Measurements from ENCODE around the gene ANTXR1.

The ANTXR1 gene

DNA sequence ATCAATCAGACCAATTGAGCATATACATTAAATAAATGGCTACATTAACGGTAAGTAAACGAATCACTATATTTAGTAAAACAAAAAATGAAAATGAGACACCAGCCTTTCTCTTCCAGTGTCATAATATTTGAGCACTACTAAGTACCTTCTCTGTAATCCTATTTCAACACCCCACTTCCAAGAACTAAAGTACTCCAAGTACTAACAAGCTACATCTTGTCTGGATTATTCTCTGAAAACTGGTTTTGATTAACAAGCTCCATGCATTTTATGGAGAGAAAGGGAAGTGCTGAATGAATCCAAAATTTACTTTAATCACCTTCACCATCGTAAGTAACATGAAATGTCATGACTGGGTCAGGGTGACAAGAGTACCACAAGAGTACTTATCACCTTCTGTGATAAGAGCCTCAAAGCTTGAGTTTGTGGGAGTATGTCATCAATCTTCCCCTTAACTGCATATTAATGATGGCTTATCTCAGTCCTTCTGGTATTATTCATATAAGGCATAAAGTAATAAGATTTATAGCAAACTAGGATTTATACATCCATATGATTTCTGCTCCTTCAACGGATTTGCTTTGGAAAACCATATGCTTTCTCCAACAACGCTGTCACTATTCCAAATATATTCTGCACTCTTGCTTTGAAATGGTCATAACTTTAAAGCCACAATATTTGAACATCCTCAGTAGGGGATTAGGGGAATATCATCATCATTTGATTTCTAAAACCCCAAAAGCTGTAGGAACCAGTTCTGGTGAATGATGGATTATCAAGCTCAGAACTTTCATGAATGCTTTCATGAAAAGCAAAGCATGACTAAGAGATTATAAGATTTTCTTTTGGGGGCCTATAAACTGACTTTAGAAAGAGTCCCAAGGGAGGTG lies 127.0 kb downstream of the ANTXR1 start:
- Histone ChIP-seq H3K36me3 (ENCODE audit: control insufficient read depth in 4 of 4, insufficient read depth in 4 of 4, low read length in 3 of 4) (no peaks in the 10 kb centered on the region), H3K9me3 (ENCODE audit: control extremely low read depth in 1 of 5, control insufficient read depth in 4 of 5, insufficient read depth in 2 of 5, low read depth in 1 of 5, low read length in 4 of 5) (no peaks in the 10 kb centered on the region), H3K27me3 (replicated peaks in 2 of 5; ENCODE audit: control insufficient read depth in 4 of 5, insufficient read depth in 5 of 5, low read length in 4 of 5) (no peaks in the 10 kb centered on the region), H3K4me1 (ENCODE audit: control extremely low read depth in 1 of 4, control insufficient read depth in 4 of 4, insufficient read depth in 4 of 4, low read length in 3 of 4) (no peaks in the 10 kb centered on the region), H3K27ac (ENCODE audit: insufficient read depth in 1 of 2, low read depth in 1 of 2, low read length in 2 of 2, poor library complexity in 1 of 2, severe bottlenecking in 2 of 2) (no peak overlapping the region), H3K4me3 (ENCODE audit: control insufficient read depth in 1 of 7, extremely low read depth in 1 of 7, insufficient read depth in 4 of 7, low read depth in 2 of 7, low read length in 6 of 7) (no peak overlapping the region)
- POLR2A ChIA-PET = no interaction called here
- CTCF ChIA-PET = no interaction called here
- WGBS (ENCODE audit: insufficient coverage) = 96% methylated on average over 4 of the region's 5 CpGs
- no peak for DNase-seq

DNA sequence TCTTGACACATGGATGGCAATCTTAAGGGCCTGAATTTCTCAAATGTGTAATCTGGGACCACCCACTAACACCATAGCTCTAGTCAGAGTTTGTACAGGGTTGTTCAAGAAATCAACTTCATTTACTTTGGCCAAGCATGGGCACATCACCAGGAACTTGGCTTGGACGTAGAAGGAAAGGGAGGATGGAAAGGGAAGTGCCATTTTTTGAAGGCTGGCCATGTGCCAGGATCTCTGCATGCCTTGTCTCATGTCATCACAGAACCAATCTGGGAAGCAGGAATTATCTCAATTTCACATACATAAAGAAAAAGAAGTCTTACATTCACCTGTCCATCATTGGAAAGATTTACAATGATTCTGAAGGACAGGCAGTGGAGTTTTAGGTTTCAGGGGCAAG lies 128.1 kb downstream of the ANTXR1 start:
- H3K36me3 ChIP-seq (ENCODE audit: control insufficient read depth in 4 of 4, insufficient read depth in 4 of 4, low read length in 3 of 4) = no peaks in the 10 kb centered on the region
- no peaks in the 10 kb centered on the region for H3K4me1 ChIP-seq (ENCODE audit: control extremely low read depth in 1 of 4, control insufficient read depth in 4 of 4, insufficient read depth in 4 of 4, low read length in 3 of 4)
- ChIA-PET CTCF (no interaction called here), POLR2A (no interaction called here)
- H3K9me3 ChIP-seq (ENCODE audit: control extremely low read depth in 1 of 5, control insufficient read depth in 4 of 5, insufficient read depth in 2 of 5, low read depth in 1 of 5, low read length in 4 of 5) = no peaks in the 10 kb centered on the region
- no peak overlapping the region for H3K27ac ChIP-seq (ENCODE audit: insufficient read depth in 1 of 2, low read depth in 1 of 2, low read length in 2 of 2, poor library complexity in 1 of 2, severe bottlenecking in 2 of 2)
- H3K4me3 ChIP-seq (ENCODE audit: control insufficient read depth in 1 of 7, extremely low read depth in 1 of 7, insufficient read depth in 4 of 7, low read depth in 2 of 7, low read length in 6 of 7) = no peak overlapping the region
- H3K27me3 ChIP-seq (replicated peaks in 2 of 5; ENCODE audit: control insufficient read depth in 4 of 5, insufficient read depth in 5 of 5, low read length in 4 of 5) = no peaks in the 10 kb centered on the region
- no peak for DNase-seq
- no CpG with 5 or more reads among the region's 1 CpG for WGBS (ENCODE audit: insufficient coverage)

DNA sequence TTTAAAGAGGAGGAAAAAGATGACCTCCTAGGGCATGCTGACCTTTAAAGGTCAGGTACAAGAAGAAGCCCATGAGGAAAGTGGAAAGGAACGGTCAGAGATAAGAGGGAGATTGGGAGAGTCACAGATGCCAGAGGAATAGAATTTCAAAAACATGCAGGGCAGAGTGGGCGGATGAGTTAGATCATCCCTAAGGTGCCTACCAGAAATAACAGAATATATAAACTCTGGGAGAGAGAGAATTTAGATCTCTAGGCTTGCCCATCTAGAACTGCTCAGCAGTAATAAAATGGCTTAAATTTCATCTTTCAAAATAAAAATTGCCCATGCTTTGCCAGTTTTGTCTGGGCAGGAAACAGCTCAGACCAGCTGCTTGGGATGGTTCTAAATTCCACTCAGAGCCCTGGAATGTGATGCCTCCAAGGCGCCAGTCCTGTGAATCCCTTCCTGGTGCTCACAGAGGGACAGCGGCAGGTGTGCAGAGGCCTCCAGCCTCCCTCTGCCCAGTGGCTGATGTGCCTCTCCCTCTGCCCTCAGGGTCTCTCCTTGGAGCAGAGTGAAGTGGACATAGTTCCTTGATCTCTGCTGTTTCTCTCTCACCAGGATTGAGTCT lies 130.9 kb downstream of the ANTXR1 start:
- peaks cover 0 to under 1% (median 0%) of the 10 kb centered on the region in 4 experiments for H3K4me1 ChIP-seq (ENCODE audit: control extremely low read depth in 1 of 4, control insufficient read depth in 4 of 4, insufficient read depth in 4 of 4, low read length in 3 of 4)
- no peaks in the 10 kb centered on the region for H3K9me3 ChIP-seq (ENCODE audit: control extremely low read depth in 1 of 5, control insufficient read depth in 4 of 5, insufficient read depth in 2 of 5, low read depth in 1 of 5, low read length in 4 of 5)
- no peaks in the 10 kb centered on the region for H3K27me3 ChIP-seq (replicated peaks in 2 of 5; ENCODE audit: control insufficient read depth in 4 of 5, insufficient read depth in 5 of 5, low read length in 4 of 5)
- DNase-seq = no peak
- no peak overlapping the region for H3K4me3 ChIP-seq (ENCODE audit: control insufficient read depth in 1 of 7, extremely low read depth in 1 of 7, insufficient read depth in 4 of 7, low read depth in 2 of 7, low read length in 6 of 7)
- POLR2A ChIA-PET = no interaction called here
- 100% methylated on average over 3 of the region's 4 CpGs for WGBS (ENCODE audit: insufficient coverage)
- H3K27ac ChIP-seq (ENCODE audit: insufficient read depth in 1 of 2, low read depth in 1 of 2, low read length in 2 of 2, poor library complexity in 1 of 2, severe bottlenecking in 2 of 2) = no peak overlapping the region
- CTCF ChIA-PET = no interaction called here
- H3K36me3 ChIP-seq (ENCODE audit: control insufficient read depth in 4 of 4, insufficient read depth in 4 of 4, low read length in 3 of 4) = no peaks in the 10 kb centered on the region

DNA sequence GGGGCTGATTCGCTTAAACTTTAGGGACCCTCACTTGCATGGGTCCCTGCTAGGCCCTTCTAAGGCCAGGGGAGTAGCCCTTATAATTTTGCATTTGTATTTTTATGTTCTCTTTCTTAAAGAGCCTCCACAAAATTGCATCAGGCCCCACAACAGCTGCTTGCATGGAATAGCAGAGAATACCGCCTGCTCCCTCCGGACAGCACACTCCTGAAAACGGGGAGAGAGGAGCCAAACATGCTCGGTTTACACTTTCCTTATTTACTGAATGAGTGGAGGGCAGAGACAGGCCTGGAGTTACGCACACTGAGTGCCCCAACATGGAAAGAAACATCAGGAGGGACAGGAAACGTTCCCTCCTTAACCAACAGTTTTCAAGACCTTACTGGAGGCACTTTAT lies 132.2 kb downstream of the ANTXR1 start:
- H3K27ac ChIP-seq (ENCODE audit: insufficient read depth in 1 of 2, low read depth in 1 of 2, low read length in 2 of 2, poor library complexity in 1 of 2, severe bottlenecking in 2 of 2) = no peak overlapping the region
- no peaks in the 10 kb centered on the region for H3K9me3 ChIP-seq (ENCODE audit: control extremely low read depth in 1 of 5, control insufficient read depth in 4 of 5, insufficient read depth in 2 of 5, low read depth in 1 of 5, low read length in 4 of 5)
- H3K4me3 ChIP-seq (ENCODE audit: control insufficient read depth in 1 of 7, extremely low read depth in 1 of 7, insufficient read depth in 4 of 7, low read depth in 2 of 7, low read length in 6 of 7) = no peak overlapping the region
- H3K27me3 ChIP-seq (replicated peaks in 2 of 5; ENCODE audit: control insufficient read depth in 4 of 5, insufficient read depth in 5 of 5, low read length in 4 of 5) = no peaks in the 10 kb centered on the region
- 100% methylated on average over 6 of the region's 7 CpGs for WGBS (ENCODE audit: insufficient coverage)
- DNase-seq = no peak
- ChIA-PET CTCF (no interaction called here), POLR2A (no interaction called here)
- H3K4me1 ChIP-seq (ENCODE audit: control extremely low read depth in 1 of 4, control insufficient read depth in 4 of 4, insufficient read depth in 4 of 4, low read length in 3 of 4) = peaks cover 0 to 4% (median 1%) of the 10 kb centered on the region in 4 experiments
- no peaks in the 10 kb centered on the region for H3K36me3 ChIP-seq (ENCODE audit: control insufficient read depth in 4 of 4, insufficient read depth in 4 of 4, low read length in 3 of 4)

DNA sequence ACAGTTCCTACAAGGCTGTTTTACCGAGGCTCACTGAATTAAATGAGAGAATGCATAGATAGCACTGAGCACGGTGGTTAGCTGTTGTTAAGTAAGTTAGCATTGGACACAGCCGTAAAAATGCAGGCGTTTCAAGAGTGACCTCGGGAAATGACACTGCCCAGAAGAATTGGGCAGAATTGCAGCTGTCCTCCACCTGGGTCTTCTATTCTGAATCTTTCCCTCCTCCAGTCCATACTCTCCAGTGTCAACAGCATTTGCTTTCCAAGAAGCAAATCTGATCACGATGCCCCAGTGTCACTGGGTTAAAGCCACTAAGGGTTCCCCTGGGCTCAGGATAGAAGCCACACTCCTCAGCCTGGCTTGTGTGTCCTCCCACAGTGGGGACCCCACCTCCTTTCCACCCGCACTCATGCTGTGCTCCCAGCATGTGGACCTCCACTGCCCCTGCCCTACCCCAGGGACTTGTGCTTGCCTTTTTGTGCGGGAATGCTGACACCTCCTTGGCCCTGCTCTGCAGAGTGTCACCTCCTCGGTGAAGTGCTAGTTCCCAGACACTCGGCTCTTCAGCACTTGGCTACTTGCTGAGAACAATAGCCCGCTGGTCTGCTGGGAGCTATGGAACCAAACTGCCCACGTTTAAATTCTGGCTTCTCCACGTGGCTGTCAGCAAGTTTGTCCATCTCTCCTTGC lies 135.0 kb downstream of the ANTXR1 start:
- 93% methylated on average over 10 of the region's 13 CpGs for WGBS (ENCODE audit: insufficient coverage)
- H3K27ac ChIP-seq (ENCODE audit: insufficient read depth in 1 of 2, low read depth in 1 of 2, low read length in 2 of 2, poor library complexity in 1 of 2, severe bottlenecking in 2 of 2) = no peak overlapping the region
- no peak overlapping the region for H3K4me3 ChIP-seq (ENCODE audit: control insufficient read depth in 1 of 7, extremely low read depth in 1 of 7, insufficient read depth in 4 of 7, low read depth in 2 of 7, low read length in 6 of 7)
- peaks cover 0 to 2% (median 0%) of the 10 kb centered on the region in 5 experiments for H3K9me3 ChIP-seq (ENCODE audit: control extremely low read depth in 1 of 5, control insufficient read depth in 4 of 5, insufficient read depth in 2 of 5, low read depth in 1 of 5, low read length in 4 of 5)
- DNase-seq = no peak
- peaks cover 0 to 4% (median 1%) of the 10 kb centered on the region in 4 experiments for H3K4me1 ChIP-seq (ENCODE audit: control extremely low read depth in 1 of 4, control insufficient read depth in 4 of 4, insufficient read depth in 4 of 4, low read length in 3 of 4)
- H3K36me3 ChIP-seq (ENCODE audit: control insufficient read depth in 4 of 4, insufficient read depth in 4 of 4, low read length in 3 of 4) = no peaks in the 10 kb centered on the region
- H3K27me3 ChIP-seq (replicated peaks in 2 of 5; ENCODE audit: control insufficient read depth in 4 of 5, insufficient read depth in 5 of 5, low read length in 4 of 5) = no peaks in the 10 kb centered on the region
- ChIA-PET POLR2A (no interaction called here), CTCF (interaction anchor here (1.1 kb wide), 2 partner anchors 124 to 151 kb away, joined by 3 to 6 read pairs; no protein-coding TSS in a partner anchor)

DNA sequence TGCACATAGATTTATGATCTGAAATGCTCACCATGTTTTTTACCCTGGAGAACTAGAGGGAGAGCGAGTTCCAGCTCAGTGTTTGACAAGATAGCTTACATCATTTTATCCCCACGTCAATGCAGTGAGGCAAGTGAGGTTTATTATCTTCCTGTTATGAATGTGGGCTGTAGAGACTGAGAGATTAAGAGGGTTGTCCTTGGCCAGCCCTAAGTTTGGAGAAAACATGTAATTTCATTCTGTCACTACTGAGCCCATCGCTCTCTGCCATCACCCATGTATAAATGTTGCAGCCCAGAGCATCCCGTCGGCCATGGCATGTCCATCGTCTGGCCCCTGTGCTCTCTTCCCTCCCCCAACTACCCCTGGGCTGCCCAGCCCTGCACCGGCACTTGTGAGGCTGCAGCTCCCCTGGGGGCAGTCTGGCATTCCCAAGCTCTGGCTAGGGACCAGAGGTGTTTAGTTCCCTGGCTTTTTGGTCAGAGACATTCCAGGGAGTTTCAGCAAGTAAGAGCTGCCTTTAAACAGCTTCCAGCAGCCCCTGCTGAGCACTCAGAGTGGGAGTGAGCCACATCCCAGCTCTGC lies 136.7 kb downstream of the ANTXR1 start:
- Histone ChIP-seq H3K4me1 (ENCODE audit: control extremely low read depth in 1 of 4, control insufficient read depth in 4 of 4, insufficient read depth in 4 of 4, low read length in 3 of 4) (peaks cover 0 to 4% (median 1%) of the 10 kb centered on the region in 4 experiments), H3K27ac (ENCODE audit: insufficient read depth in 1 of 2, low read depth in 1 of 2, low read length in 2 of 2, poor library complexity in 1 of 2, severe bottlenecking in 2 of 2) (no peak overlapping the region), H3K9me3 (ENCODE audit: control extremely low read depth in 1 of 5, control insufficient read depth in 4 of 5, insufficient read depth in 2 of 5, low read depth in 1 of 5, low read length in 4 of 5) (peaks cover 0 to 4% (median 2%) of the 10 kb centered on the region in 5 experiments), H3K36me3 (ENCODE audit: control insufficient read depth in 4 of 4, insufficient read depth in 4 of 4, low read length in 3 of 4) (no peaks in the 10 kb centered on the region), H3K4me3 (ENCODE audit: control insufficient read depth in 1 of 7, extremely low read depth in 1 of 7, insufficient read depth in 4 of 7, low read depth in 2 of 7, low read length in 6 of 7) (no peak overlapping the region), H3K27me3 (replicated peaks in 2 of 5; ENCODE audit: control insufficient read depth in 4 of 5, insufficient read depth in 5 of 5, low read length in 4 of 5) (no peaks in the 10 kb centered on the region)
- POLR2A ChIA-PET = no interaction called here
- no peak for DNase-seq
- no CpG with 5 or more reads among the region's 7 CpGs for WGBS (ENCODE audit: insufficient coverage)
- CTCF ChIA-PET = interaction anchor here (1.0 to 1.2 kb wide), 2 partner anchors 23 to 153 kb away, joined by 3 read pairs; no protein-coding TSS in a partner anchor

Data from common myeloid progenitor, CD34-positive (primary cell).